Endothelial cell of umbilical vein (primary cell): ENCODE measurements around the gene ARHGEF33. TPM values are rescaled to one million over a fixed set of nuclear protein-coding genes. Genes with fewer than 3 reads are reported as not detected.

Experiments used
- BruUV-seq: library from RNA; stranded (reverse); fragments of 400-500 nt; replicated peaks from 2 replicates; lab custom pipeline; 2021; lab: Mats Ljungman, UMichigan
- CTCF ChIA-PET: fragments of 300-600, 350-600 bp; sonication (Branson Sonifier 250); formaldehyde crosslinking; loops from one replicate; lab custom pipeline; 2021; ENCODE audit warnings: antibody characterized with exemption, inconsistent platforms; lab: Charles Lee
- POLR2A ChIA-PET: fragments of 300-600, 350-600 bp; sonication (Branson Sonifier 250); formaldehyde crosslinking; loops from one replicate; lab custom pipeline; 2021; ENCODE audit warnings: antibody characterized with exemption, inconsistent platforms; lab: Charles Lee
- DNase-seq: peaks from one replicate; pipeline ENCODE4 v3.0.0-alpha.2; 2011; ENCODE audit warnings: low read depth, low spot score
- FAIRE-seq: peaks from 2 replicates; lab custom pipeline; 2011; peaks lifted over from hg19 to GRCh38; lab: Jason Lieb, UNC
- H2AFZ ChIP-seq: 2 replicates; pipeline ENCODE4 v1.6.0; 2012; ENCODE audit warnings: low read depth, low read length, control low read depth, inconsistent platforms
- H3K27ac ChIP-seq: 2 replicates; pipeline ENCODE4 v1.5.1; 2011; ENCODE audit warnings: low read depth, mild to moderate bottlenecking, control low read depth, low read length, moderate library complexity; ENCODE audit not compliant: insufficient read depth
- H3K27me3 ChIP-seq, 2 experiments: 2 replicates each; pipeline versions ENCODE4 v1.6.0 to v1.6.1; 2011; ENCODE audit warnings: low read length in 2 of 2, mixed read lengths in 1 of 2; ENCODE audit not compliant: control insufficient read depth in 2 of 2, insufficient read depth in 2 of 2
- H3K36me3 ChIP-seq, 2 experiments: 2 replicates in 1 of 2; 3 replicates in 1 of 2; pipeline ENCODE4 v1.5.1; 2011; ENCODE audit warnings: low read length in 2 of 2, mild to moderate bottlenecking in 1 of 2, moderate library complexity in 1 of 2; ENCODE audit not compliant: control insufficient read depth in 2 of 2, insufficient read depth in 2 of 2; ENCODE audit errors: extremely low read depth in 1 of 2
- H3K4me1 ChIP-seq: 3 replicates; pipeline ENCODE4 v1.5.1; 2011; ENCODE audit warnings: mild to moderate bottlenecking, low read length; ENCODE audit not compliant: control insufficient read depth, insufficient read depth; ENCODE audit errors: extremely low read depth
- H3K4me2 ChIP-seq: 2 replicates; pipeline ENCODE4 v1.6.1; 2011; ENCODE audit warnings: low read length, control low read depth, mixed read lengths; ENCODE audit not compliant: insufficient read depth
- H3K4me3 ChIP-seq, 3 experiments: fragments of 200-600 bp in 1 of 3; sonication (generic), shearing (Covaris generic) in 1 of 3; replicated peaks in 1 of 3; 2 replicates each; pipeline ENCODE4 v1.5.1; 2011 to 2016; ENCODE audit warnings: control low read depth in 3 of 3, low read length in 3 of 3, mild to moderate bottlenecking in 2 of 3, inconsistent platforms in 1 of 3, low read depth in 1 of 3, moderate library complexity in 1 of 3; ENCODE audit not compliant: insufficient read depth in 1 of 3
- H3K79me2 ChIP-seq: 2 replicates; pipeline ENCODE4 v1.6.0; 2012; ENCODE audit warnings: low read length, inconsistent platforms; ENCODE audit not compliant: control insufficient read depth, insufficient read depth
- H3K9ac ChIP-seq: replicated peaks from 2 replicates; pipeline ENCODE3; 2011; ENCODE audit warnings: low read length, control low read depth; ENCODE audit not compliant: insufficient read depth; ENCODE audit errors: extremely low read depth
- H3K9me1 ChIP-seq: replicated peaks from 3 replicates; pipeline ENCODE4 v1.6.0; 2011; ENCODE audit warnings: mild to moderate bottlenecking, low read length; ENCODE audit not compliant: control insufficient read depth, insufficient read depth; ENCODE audit errors: extremely low read depth
- H3K9me3 ChIP-seq: replicated peaks from 2 replicates; pipeline ENCODE4 v1.5.1; 2012; ENCODE audit warnings: low read length, inconsistent platforms; ENCODE audit not compliant: control insufficient read depth, insufficient read depth
- H4K20me1 ChIP-seq: replicated peaks from 2 replicates; pipeline ENCODE3; 2011; ENCODE audit warnings: mild to moderate bottlenecking, low read length; ENCODE audit not compliant: control insufficient read depth, insufficient read depth; ENCODE audit errors: extremely low read depth
- CTCF ChIP-seq, 2 donors: IDR thresholded peaks; 1 replicate in 1 of 2; 2 replicates in 1 of 2; pipeline ENCODE4 v1.5.1; 2011; ENCODE audit warnings: low read length in 2 of 2, mild to moderate bottlenecking in 2 of 2, moderate library complexity in 2 of 2, control low read depth in 1 of 2, inconsistent platforms in 1 of 2, low read depth in 1 of 2; ENCODE audit not compliant: insufficient read depth in 1 of 2; ENCODE audit errors: extremely low read depth in 1 of 2
- EZH2 ChIP-seq: IDR thresholded peaks from 2 replicates; pipeline ENCODE4 v1.6.1; 2012; ENCODE audit warnings: borderline replicate concordance, low read depth, mild to moderate bottlenecking, moderate library complexity, low read length, inconsistent platforms; ENCODE audit not compliant: severe bottlenecking
- FOS ChIP-seq: IDR thresholded peaks from 2 replicates; pipeline ENCODE4 v1.6.1; 2011; ENCODE audit warnings: mild to moderate bottlenecking, low read length, moderate library complexity, borderline replicate concordance; ENCODE audit not compliant: insufficient read depth
- GATA2 ChIP-seq: IDR thresholded peaks from 2 replicates; pipeline ENCODE4 v1.7.0; 2011; ENCODE audit warnings: low read depth, mild to moderate bottlenecking, moderate library complexity, mixed read lengths, low read length; ENCODE audit not compliant: insufficient read length, insufficient read depth
- JUN ChIP-seq: IDR thresholded peaks from 2 replicates; pipeline ENCODE4 v1.6.1; 2011; ENCODE audit warnings: borderline replicate concordance, low read depth; ENCODE audit not compliant: insufficient read length, insufficient read depth
- MAX ChIP-seq: IDR thresholded peaks from 2 replicates; pipeline ENCODE4 v1.6.1; 2011; ENCODE audit not compliant: insufficient read depth, insufficient read length
- MYC ChIP-seq: IDR thresholded peaks from one replicate; pipeline ENCODE4 v1.6.1; 2011; ENCODE audit warnings: mild to moderate bottlenecking, low read depth, low read length
- POLR2A ChIP-seq: IDR thresholded peaks from 2 replicates; pipeline ENCODE4 v1.6.1; 2012; ENCODE audit warnings: low read depth, mild to moderate bottlenecking, control low read depth, low read length
- POLR2AphosphoS5 ChIP-seq: IDR thresholded peaks from 2 replicates; pipeline ENCODE4 v1.6.1; 2012; ENCODE audit warnings: low read depth, mild to moderate bottlenecking, control low read depth, low read length, moderate library complexity; ENCODE audit not compliant: insufficient read depth
- dilution Hi-C: fragments of 300-500 bp; cut with MboI; formaldehyde crosslinking; loops from one replicate; pipeline ENCODE4 v1.15.0; 2019; ENCODE audit warnings: low sequenced_read_pairs; ENCODE audit not compliant: extremely low pct_ligation_motif_present
- intact Hi-C: fragments of 100-400 bp; cut with micrococcal nuclease; formaldehyde crosslinking; loops from one replicate; pipeline ENCODE4 v1.10.0; 2022
- polyA plus RNA-seq, 4 experiments: library from polyadenylated mRNA; depleted of rRNA in 3 of 4; stranded (reverse) in 3 of 4; unstranded in 1 of 4; fragments of >200 nt; gene quantifications; 2 replicates each; pipeline versions ENCODE4 v1.2.1 to v1.2.3, GENCODE V29; 2011 to 2012; ENCODE audit warnings: missing spikeins in 1 of 4
- total RNA-seq: library from RNA; stranded (reverse); gene quantifications from 2 replicates; pipeline ENCODE4 v1.2.3, GENCODE V29; 2021

Gene ARHGEF33
- total and polyA plus RNA-seq, 2 donors (not counting 3 experiments of a cell fraction or from before 2014, with no cell fraction given): 0.15 to 0.18 TPM

- dilution Hi-C loops: no loop called here
- DNase-seq (no peak), FAIRE-seq (no peak)
- Histone ChIP-seq H3K27me3 (no peaks in the 10 kb centered on the region), H4K20me1 (no peaks in the 10 kb centered on the region), H3K79me2 (no peaks in the 10 kb centered on the region), H3K36me3 (no peaks in the 10 kb centered on the region), H3K27ac (no peak overlapping the region), H3K9me1 (no peaks in the 10 kb centered on the region), H3K9me3 (no peaks in the 10 kb centered on the region), H2AFZ (no peak overlapping the region), H3K4me2 (no peak overlapping the region), H3K4me1 (no peaks in the 10 kb centered on the region), H3K9ac (no peak overlapping the region), H3K4me3 (no peak overlapping the region)
- POLR2A ChIA-PET: no interaction called here
- TF ChIP-seq CTCF (IDR thresholded peaks at IDR 0.05; ENCODE audit: extremely low read depth in 1 of 2, insufficient read depth in 1 of 2, low read depth in 1 of 2, low read length in 2 of 2): no peak
- TF ChIP-seq FOS: no peak
- TF ChIP-seq JUN: no peak
- TF ChIP-seq POLR2A: no peak
- TF ChIP-seq POLR2AphosphoS5: no peak
- TF ChIP-seq MYC: no peak
- BruUV-seq: no TSS peak
- intact Hi-C loops: no loop called here
- CTCF ChIA-PET: no interaction called here
Observed at GRCh38 chr2:38911191-38911590, 21.5 kb downstream of the ARHGEF33 start.

GRCh38 chr2:38912619-38913018 is 22.9 kb downstream of the ARHGEF33 start:
- Histone ChIP-seq H3K4me1 (no peaks in the 10 kb centered on the region), H3K4me3 (no peak overlapping the region), H3K27ac (no peak overlapping the region), H2AFZ (no peak overlapping the region), H3K4me2 (no peak overlapping the region), H4K20me1 (no peaks in the 10 kb centered on the region), H3K9ac (no peak overlapping the region), H3K36me3 (no peaks in the 10 kb centered on the region), H3K9me3 (no peaks in the 10 kb centered on the region), H3K79me2 (no peaks in the 10 kb centered on the region), H3K27me3 (no peaks in the 10 kb centered on the region), H3K9me1 (no peaks in the 10 kb centered on the region)
- TF ChIP-seq EZH2 (no peak), FOS (no peak), GATA2 (no peak), POLR2AphosphoS5 (no peak), POLR2A (no peak), JUN (no peak), CTCF (IDR thresholded peaks at IDR 0.05; ENCODE audit: extremely low read depth in 1 of 2, insufficient read depth in 1 of 2, low read depth in 1 of 2, low read length in 2 of 2) (no peak), MAX (no peak), MYC (no peak)
- intact Hi-C loops: no loop called here
- no peak for FAIRE-seq
- DNase-seq: no peak
- dilution Hi-C loops: no loop called here
- BruUV-seq: no TSS peak
- ChIA-PET CTCF (interaction anchor here (1.4 kb wide), 1 partner anchor 11 kb away, joined by 5 read pairs; no protein-coding TSS in a partner anchor), POLR2A (no interaction called here)
